Smooth muscle cell (in vitro differentiated cells): ENCODE results near the gene SGIP1. TPM values are rescaled to one million over a fixed set of nuclear protein-coding genes. Genes with fewer than 3 reads are reported as not detected.

ENCODE experiments used
- DNase-seq: peaks from one replicate; lab custom pipeline; 2025; ENCODE audit not compliant: unreplicated experiment; lab: John Stamatoyannopoulos, UW
- H2AFZ ChIP-seq: fragments of 200-600 bp; sonication (generic); 2 replicates; pipeline ENCODE4 v1.6.0; 2016; ENCODE audit warnings: antibody characterized with exemption, low read depth, mild to moderate bottlenecking
- H3F3A ChIP-seq: fragments of 200-600 bp; sonication (generic); 2 replicates; pipeline ENCODE4 v1.6.0; 2017; ENCODE audit warnings: antibody characterized with exemption, low read depth
- H3K27ac ChIP-seq: fragments of 200-600 bp; sonication (generic); 2 replicates; pipeline ENCODE4 v1.5.1; 2016; ENCODE audit warnings: low read depth, mild to moderate bottlenecking
- H3K27me3 ChIP-seq: fragments of 200-600 bp; sonication (generic); 2 replicates; pipeline ENCODE4 v1.6.1; 2016; ENCODE audit warnings: low read depth, mild to moderate bottlenecking
- H3K36me3 ChIP-seq: fragments of 200-600 bp; sonication (generic); 2 replicates; pipeline ENCODE4 v1.5.1; 2016; ENCODE audit warnings: low read depth
- H3K4me1 ChIP-seq: fragments of 200-600 bp; sonication (generic); 2 replicates; pipeline ENCODE4 v1.5.1; 2016; ENCODE audit warnings: low read depth
- H3K4me2 ChIP-seq: fragments of 200-600 bp; sonication (generic); 2 replicates; pipeline ENCODE4 v1.6.0; 2016; ENCODE audit warnings: mild to moderate bottlenecking
- H3K4me3 ChIP-seq: fragments of 200-600 bp; sonication (generic); 2 replicates; pipeline ENCODE4 v1.5.1; 2016; ENCODE audit warnings: mild to moderate bottlenecking
- H3K79me2 ChIP-seq: fragments of 200-600 bp; sonication (generic); 2 replicates; pipeline ENCODE4 v1.6.0; 2016; ENCODE audit warnings: low read depth, mild to moderate bottlenecking
- H3K9ac ChIP-seq: fragments of 200-600 bp; sonication (generic); 2 replicates; pipeline ENCODE4 v1.6.0; 2016; ENCODE audit warnings: low read depth
- H3K9me3 ChIP-seq: fragments of 200-600 bp; sonication (generic); replicated peaks from 2 replicates; pipeline ENCODE4 v1.5.1; 2016; ENCODE audit warnings: low read depth
- H4K20me1 ChIP-seq: fragments of 200-600 bp; sonication (generic); 2 replicates; pipeline ENCODE4 v1.6.0; 2016; ENCODE audit warnings: low read depth
- WGBS: methylation state at CpG from one replicate; pipeline ENCODE4 v1.1.7; 2016; ENCODE audit warnings: low lambda C conversion rate; 5-methylcytosine and 5-hydroxymethylcytosine counted together
- polyA plus RNA-seq: library from polyadenylated mRNA; unstranded; fragments of >200 nt; fragmentation: Nextera tagmentation; extraction: Ambion mirVana; gene quantifications from 2 replicates; pipeline ENCODE4 v1.2.1, GENCODE V29; 2016
- total RNA-seq: library from RNA; depleted of rRNA; stranded (reverse); fragments of >200 nt; gene quantifications from 2 replicates; pipeline ENCODE4 v1.2.3, GENCODE V29; 2014
- TF ChIP-seq, protein P1 (sequence below): fragments of 200-600 bp; sonication (generic); IDR thresholded peaks from 2 replicates; pipeline ENCODE4 v1.5.1; 2017; ENCODE audit warnings: borderline replicate concordance, mild to moderate bottlenecking, antibody characterized with exemption; ENCODE audit not compliant: insufficient read depth, poor library complexity, severe bottlenecking

Gene SGIP1
- total and polyA plus RNA-seq, 2 experiments from 2014 or later: 0.89 to 3.5 TPM

DNA sequence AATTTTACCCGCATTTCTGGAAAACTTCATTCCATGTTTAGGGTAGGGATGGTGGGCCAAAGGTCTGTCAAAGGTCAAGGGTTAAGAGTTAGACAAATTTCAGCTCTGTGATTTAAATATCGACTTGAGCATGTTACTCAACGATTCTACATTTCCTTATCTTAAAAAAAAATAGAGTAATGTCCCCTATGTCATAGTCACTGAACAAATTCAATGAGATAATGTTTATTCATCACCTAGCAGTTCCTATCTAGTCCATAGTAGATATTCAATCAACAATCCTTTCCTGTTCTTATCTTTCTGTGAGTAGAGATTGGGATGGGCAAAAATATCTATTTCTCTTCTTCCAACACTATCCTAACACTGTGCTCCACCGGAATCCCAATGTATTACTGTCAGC, 217.2 kb downstream of the SGIP1 start:
- no peak overlapping the region for H3K9ac ChIP-seq

DNA sequence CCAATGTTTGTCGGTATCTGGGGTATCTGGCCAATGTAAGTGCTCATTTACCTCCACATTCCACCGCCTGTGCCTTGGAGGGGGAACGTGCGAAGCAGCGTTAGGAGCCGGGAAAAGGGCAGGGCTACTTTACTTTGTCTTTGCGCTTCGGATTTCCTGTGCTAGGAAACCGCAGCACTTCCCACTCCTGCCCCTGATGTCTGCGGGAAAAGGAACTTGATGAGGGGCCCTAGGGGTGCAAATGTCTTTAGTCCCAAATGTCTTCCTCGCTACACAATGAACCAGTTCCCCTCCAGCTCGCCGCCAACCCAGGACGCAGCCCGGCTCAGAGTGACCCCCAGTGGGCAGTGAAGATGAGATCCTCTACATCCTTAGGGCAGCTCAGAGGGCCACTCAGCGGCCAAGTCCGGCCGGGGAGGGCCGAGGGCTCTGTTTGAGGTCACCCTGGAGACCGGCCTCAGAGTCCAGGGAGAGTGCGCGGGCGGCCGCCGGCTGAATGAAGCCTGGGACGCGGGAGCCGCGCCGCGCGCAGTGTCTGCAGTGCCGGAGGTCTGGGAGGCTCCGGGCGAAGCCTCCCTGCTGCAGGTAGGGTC, 218.1 kb downstream of the SGIP1 start, which contains the start of gene DYNLT5:
Gene DYNLT5, plus strand, starts transcription at position 460 of the 593 bp plus-strand sequence. CDS start 2,200 bp downstream, outside the sequence.
- WGBS: 3% methylated on average over 35 of the region's 35 CpGs
- Histone ChIP-seq H2AFZ (peak within 1 kb of the TSS; percentile 85), H3F3A (peaks cover 8% of the 10 kb centered on the region), H4K20me1 (no peaks in the 10 kb centered on the region), H3K9me3 (no peaks in the 10 kb centered on the region), H3K4me3 (peak within 1 kb of the TSS; percentile 57), H3K27me3 (no peaks in the 10 kb centered on the region), H3K9ac (peak within 1 kb of the TSS; percentile 17), H3K79me2 (no peaks in the 10 kb centered on the region), H3K4me1 (no peaks in the 10 kb centered on the region), H3K27ac (no peak within 1 kb of the TSS), H3K4me2 (peak within 1 kb of the TSS; percentile 92), H3K36me3 (no peaks in the 10 kb centered on the region)
- DNase-seq: no peak
- TF ChIP-seq, protein P1, sequence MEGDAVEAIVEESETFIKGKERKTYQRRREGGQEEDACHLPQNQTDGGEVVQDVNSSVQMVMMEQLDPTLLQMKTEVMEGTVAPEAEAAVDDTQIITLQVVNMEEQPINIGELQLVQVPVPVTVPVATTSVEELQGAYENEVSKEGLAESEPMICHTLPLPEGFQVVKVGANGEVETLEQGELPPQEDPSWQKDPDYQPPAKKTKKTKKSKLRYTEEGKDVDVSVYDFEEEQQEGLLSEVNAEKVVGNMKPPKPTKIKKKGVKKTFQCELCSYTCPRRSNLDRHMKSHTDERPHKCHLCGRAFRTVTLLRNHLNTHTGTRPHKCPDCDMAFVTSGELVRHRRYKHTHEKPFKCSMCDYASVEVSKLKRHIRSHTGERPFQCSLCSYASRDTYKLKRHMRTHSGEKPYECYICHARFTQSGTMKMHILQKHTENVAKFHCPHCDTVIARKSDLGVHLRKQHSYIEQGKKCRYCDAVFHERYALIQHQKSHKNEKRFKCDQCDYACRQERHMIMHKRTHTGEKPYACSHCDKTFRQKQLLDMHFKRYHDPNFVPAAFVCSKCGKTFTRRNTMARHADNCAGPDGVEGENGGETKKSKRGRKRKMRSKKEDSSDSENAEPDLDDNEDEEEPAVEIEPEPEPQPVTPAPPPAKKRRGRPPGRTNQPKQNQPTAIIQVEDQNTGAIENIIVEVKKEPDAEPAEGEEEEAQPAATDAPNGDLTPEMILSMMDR: no peak

More for the DNA sequence above, 217.2 kb downstream of the SGIP1 start:
- Histone ChIP-seq H3K27me3 (no peaks in the 10 kb centered on the region), H3K27ac (no peak overlapping the region), H3K4me2 (no peak overlapping the region), H3K9me3 (no peaks in the 10 kb centered on the region), H3K4me3 (no peak overlapping the region), H3K4me1 (no peaks in the 10 kb centered on the region), H3F3A (peaks cover 8% of the 10 kb centered on the region), H4K20me1 (no peaks in the 10 kb centered on the region), H2AFZ (no peak overlapping the region), H3K36me3 (no peaks in the 10 kb centered on the region), H3K79me2 (no peaks in the 10 kb centered on the region)
- no peak for DNase-seq
- 95% methylated on average over 4 of the region's 4 CpGs for WGBS
- TF ChIP-seq, protein P1: no peak

DNA sequence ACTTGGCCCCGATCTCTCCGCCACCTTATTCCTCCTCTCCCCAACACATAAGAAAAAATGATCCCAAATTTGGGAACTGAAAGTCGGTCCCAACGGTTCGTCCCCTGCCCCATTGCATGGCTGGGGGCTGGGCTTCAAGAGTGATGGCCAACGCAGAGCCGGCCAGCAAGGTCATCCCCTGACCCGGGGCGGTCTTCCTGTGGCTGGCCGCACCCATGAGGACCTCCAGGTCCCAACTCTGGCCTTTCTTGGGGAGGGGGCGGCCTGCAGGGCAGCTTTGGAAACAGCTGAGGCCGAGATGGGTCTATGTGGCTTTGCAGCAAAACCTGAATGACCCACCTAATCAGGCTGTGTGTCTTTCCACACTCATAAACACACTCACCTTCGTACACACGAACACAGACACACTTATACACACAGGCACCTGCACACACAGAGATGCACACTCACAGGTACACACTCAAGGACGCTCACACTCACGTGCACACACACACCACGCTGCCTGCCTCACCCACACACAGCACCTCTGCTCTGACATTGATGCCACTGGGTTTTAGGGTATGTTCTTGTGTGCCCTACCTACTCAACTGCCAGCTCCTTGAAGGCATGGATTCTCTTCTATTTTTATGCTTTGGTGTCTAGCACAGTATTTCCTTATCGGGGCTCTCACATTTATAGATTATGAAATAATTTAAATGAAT, 218.9 kb downstream of the SGIP1 start:
- DNase-seq: no peak
- 56% methylated on average over 18 of the region's 18 CpGs for WGBS
- H3K79me2 ChIP-seq: no peaks in the 10 kb centered on the region
- no peaks in the 10 kb centered on the region for H3K36me3 ChIP-seq
- no peaks in the 10 kb centered on the region for H3K9me3 ChIP-seq
- no peaks in the 10 kb centered on the region for H3K27me3 ChIP-seq
- H3K4me3 ChIP-seq: peak overlapping the region; percentile 57
- H4K20me1 ChIP-seq: no peaks in the 10 kb centered on the region
- H2AFZ ChIP-seq: peak overlapping the region; percentile 85
- TF ChIP-seq, protein P1: no peak
- H3K9ac ChIP-seq: no peak overlapping the region
- H3K27ac ChIP-seq: no peak overlapping the region
- peak overlapping the region; percentile 92 for H3K4me2 ChIP-seq
- H3K4me1 ChIP-seq: no peaks in the 10 kb centered on the region
- peaks cover 8% of the 10 kb centered on the region for H3F3A ChIP-seq
